Measurements from ENCODE around the gene TSPAN33.

DNA sequence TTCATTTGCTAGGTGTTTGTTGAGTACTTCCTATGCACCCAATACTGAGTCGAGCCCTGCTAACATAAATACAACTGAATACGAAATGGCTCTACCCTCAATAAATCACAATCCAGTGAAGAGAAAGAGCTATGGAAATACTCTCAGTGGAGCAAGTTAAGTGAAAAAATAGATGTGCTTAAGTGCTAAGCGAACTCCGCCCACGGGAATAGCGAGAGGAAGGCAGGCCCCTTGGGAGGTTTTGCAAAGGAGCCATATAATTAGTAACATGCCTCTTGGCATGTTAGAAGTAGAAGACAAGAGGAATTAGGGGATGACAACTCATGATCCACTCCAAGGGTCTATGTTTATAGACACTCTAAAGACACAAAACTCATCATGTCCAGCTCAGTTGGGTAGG is 42.8 kb upstream of the TSPAN33 start:
- no peak for TF ChIP-seq HNRNPL (IDR thresholded peaks at IDR 0.05; ENCODE audit: low read depth, low read length)
- TF ChIP-seq FOXA1 (IDR thresholded peaks at IDR 0.05): no peak
- no peak for TF ChIP-seq FOXA1 (CRISPR knock-in tag; IDR thresholded peaks at IDR 0.05)
- TF ChIP-seq, protein P1, sequence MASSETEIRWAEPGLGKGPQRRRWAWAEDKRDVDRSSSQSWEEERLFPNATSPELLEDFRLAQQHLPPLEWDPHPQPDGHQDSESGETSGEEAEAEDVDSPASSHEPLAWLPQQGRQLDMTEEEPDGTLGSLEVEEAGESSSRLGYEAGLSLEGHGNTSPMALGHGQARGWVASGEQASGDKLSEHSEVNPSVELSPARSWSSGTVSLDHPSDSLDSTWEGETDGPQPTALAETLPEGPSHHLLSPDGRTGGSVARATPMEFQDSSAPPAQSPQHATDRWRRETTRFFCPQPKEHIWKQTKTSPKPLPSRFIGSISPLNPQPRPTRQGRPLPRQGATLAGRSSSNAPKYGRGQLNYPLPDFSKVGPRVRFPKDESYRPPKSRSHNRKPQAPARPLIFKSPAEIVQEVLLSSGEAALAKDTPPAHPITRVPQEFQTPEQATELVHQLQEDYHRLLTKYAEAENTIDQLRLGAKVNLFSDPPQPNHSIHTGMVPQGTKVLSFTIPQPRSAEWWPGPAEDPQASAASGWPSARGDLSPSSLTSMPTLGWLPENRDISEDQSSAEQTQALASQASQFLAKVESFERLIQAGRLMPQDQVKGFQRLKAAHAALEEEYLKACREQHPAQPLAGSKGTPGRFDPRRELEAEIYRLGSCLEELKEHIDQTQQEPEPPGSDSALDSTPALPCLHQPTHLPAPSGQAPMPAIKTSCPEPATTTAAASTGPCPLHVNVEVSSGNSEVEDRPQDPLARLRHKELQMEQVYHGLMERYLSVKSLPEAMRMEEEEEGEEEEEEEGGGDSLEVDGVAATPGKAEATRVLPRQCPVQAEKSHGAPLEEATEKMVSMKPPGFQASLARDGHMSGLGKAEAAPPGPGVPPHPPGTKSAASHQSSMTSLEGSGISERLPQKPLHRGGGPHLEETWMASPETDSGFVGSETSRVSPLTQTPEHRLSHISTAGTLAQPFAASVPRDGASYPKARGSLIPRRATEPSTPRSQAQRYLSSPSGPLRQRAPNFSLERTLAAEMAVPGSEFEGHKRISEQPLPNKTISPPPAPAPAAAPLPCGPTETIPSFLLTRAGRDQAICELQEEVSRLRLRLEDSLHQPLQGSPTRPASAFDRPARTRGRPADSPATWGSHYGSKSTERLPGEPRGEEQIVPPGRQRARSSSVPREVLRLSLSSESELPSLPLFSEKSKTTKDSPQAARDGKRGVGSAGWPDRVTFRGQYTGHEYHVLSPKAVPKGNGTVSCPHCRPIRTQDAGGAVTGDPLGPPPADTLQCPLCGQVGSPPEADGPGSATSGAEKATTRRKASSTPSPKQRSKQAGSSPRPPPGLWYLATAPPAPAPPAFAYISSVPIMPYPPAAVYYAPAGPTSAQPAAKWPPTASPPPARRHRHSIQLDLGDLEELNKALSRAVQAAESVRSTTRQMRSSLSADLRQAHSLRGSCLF (CRISPR knock-in tag; IDR thresholded peaks at IDR 0.05; ENCODE audit: borderline replicate concordance): no peak
- TF ChIP-seq XRCC5 (optimal IDR thresholded peaks at IDR 0.05; ENCODE audit: low read length): no peak

Measured in HepG2 (cell line).